Adrenal gland (tissue), 12 donors: ENCODE measurements around the gene DUSP8. TPM values are rescaled to one million over a fixed set of nuclear protein-coding genes. Genes with fewer than 3 reads are reported as not detected.

Source experiments
- DNase-seq, 7 donors: peaks; one replicate each; pipeline ENCODE4 v3.0.0-alpha.2; 2019 to 2020
- H3K27ac ChIP-seq, 5 donors: fragments of 200-600 bp; sonication (generic) in 4 of 5; 1 replicate in 3 of 5; 2 replicates in 2 of 5; pipeline versions ENCODE4 v1.5.1 to v1.8.0; 2016 to 2020; ENCODE audit warnings: mild to moderate bottlenecking in 1 of 5
- H3K27me3 ChIP-seq: fragments of 200-600 bp; 2 replicates; pipeline ENCODE4 v1.8.0; 2021
- H3K36me3 ChIP-seq, 2 donors: fragments of 200-600 bp; replicated peaks in 1 of 2; 1 replicate in 1 of 2; 2 replicates in 1 of 2; pipeline versions ENCODE4 v1.5.1 to v1.8.0; 2018 to 2022
- H3K4me1 ChIP-seq, 2 donors: fragments of 200-600 bp; replicated peaks in 1 of 2; 1 replicate in 1 of 2; 2 replicates in 1 of 2; pipeline versions ENCODE4 v1.5.1 to v1.8.0; 2018 to 2021
- H3K4me3 ChIP-seq, 4 donors: fragments of 200-600 bp; sonication (generic) in 3 of 4; one replicate each; pipeline ENCODE4 v1.5.1; 2016 to 2018
- H3K9me3 ChIP-seq, 3 donors: fragments of 200-600 bp; sonication (generic) in 1 of 3; replicated peaks in 1 of 3; 1 replicate in 2 of 3; 2 replicates in 1 of 3; pipeline versions ENCODE4 v1.5.1 to v1.8.0; 2016 to 2021
- POLR2A ChIP-seq, 2 donors: fragments of 450-650 bp; IDR thresholded peaks; one replicate each; pipeline ENCODE4 v1.6.1; 2017; ENCODE audit warnings: antibody characterized with exemption in 2 of 2, mild to moderate bottlenecking in 2 of 2, moderate library complexity in 1 of 2
- WGBS, 4 donors: extraction: QIAGEN DNeasy Blood & Tissue Kit in 2 of 4; methylation state at CpG; one replicate each; pipeline versions ENCODE4 v1.1.5 to v1.1.7; 2013 to 2017; 5-methylcytosine and 5-hydroxymethylcytosine counted together
- intact Hi-C, 2 donors: fragments of 100-400 bp; cut with DNase I; formaldehyde crosslinking; loops; one replicate each; pipeline versions ENCODE4 v1.14.1 to v1.15.0; 2022 to 2023
- polyA plus RNA-seq, 3 donors: library from polyadenylated mRNA; stranded (reverse); fragments of 200-250 nt in 2 of 3; fragments of 350-450 nt in 1 of 3; fragmentation: Illumina TruSeq in 1 of 3; extraction: RNeasy Lipid Tissue Mini Kit (QIAGEN cat#74804) in 1 of 3; gene quantifications; one replicate each; pipeline ENCODE4 v1.2.3, GENCODE V29; 2013 to 2014
- total RNA-seq, 9 donors: library from RNA; depleted of rRNA in 4 of 9; stranded (reverse); fragments of >200 nt in 4 of 9; fragments of 120-200 nt in 1 of 9; fragmentation: NEBNext Ultra II Directional in 1 of 9; extraction: Animal tissue kit (Norgen Biotek cat#: 25700) in 1 of 9; gene quantifications; one replicate each; pipeline versions ENCODE4 v1.1.0 to v1.2.4, GENCODE V29; 2013 to 2023
- TF ChIP-seq, protein P1 (sequence below), 6 experiments: fragments of 450-650 bp in 4 of 6; fragments of 200-600 bp in 2 of 6; sonication (generic) in 1 of 6; IDR thresholded peaks; 1 replicate in 5 of 6; 2 replicates in 1 of 6; pipeline versions ENCODE4 v1.5.1 to v1.8.0; 2016 to 2021; ENCODE audit warnings: antibody characterized with exemption in 6 of 6, mild to moderate bottlenecking in 2 of 6, moderate library complexity in 1 of 6
- donor health status: healthy with polysubstance abuse.
- donor health status: Bipolar disorder and iron deficiency.
- donor health status: DM: yes; HTN: yes; CAD: no.
- donor health status: DM: no; HTN: no; CAD: no.
- donor health status: DM: no; HTN: no; CAD: no.
- donor health status: DM: yes; HTN: yes; CAD: no.

The DUSP8 gene
- total and polyA plus RNA-seq, 12 donors = 0.22 to 6.3 (median 2.0) TPM

DNA sequence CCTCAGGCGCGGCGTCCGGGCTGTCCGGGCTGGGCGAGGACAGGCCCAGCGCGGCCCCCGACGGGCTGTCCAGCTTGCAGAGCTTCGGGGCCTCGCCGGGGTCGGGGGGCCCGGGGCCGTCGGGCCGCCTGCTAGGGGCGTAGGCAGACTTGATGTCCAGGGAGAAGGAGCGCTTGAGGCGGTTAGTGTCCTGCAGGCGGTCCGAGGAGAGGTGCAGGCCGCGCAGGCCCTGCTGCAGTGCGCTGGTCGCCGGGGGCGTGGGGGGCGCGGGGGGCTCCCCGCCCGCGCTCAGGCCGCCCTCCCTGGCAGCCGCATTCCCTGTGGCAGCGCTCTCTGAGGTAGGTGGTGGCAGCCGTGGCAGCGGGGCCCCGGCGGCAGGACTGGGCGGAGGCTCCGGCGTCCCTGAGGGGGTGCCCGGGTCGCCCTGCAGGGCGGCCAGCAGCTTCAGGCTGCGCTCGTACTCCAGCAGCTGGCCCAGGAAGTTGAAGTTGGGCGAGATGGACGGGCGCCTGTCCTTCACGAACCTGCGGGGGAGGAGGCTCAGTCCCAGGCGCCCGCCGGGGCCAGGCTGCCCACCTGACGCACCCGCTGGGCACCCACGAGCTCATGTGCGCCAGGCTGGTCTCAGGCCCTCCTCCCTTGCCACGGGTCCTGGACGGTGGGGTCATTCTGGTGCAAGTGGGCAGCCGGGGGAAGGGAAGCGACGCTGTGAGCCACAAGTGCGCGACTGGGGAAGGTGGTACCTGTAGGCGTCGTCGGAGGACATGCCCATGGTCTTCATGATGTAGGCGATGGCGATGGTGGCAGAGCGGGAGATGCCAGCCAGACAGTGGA lies 14.8 kb downstream of the DUSP8 start:
- Histone ChIP-seq H3K4me3 (no peak overlapping the region), H3K36me3 (no peaks in the 10 kb centered on the region), H3K27me3 (no peaks in the 10 kb centered on the region), H3K4me1 (peaks cover 16 to 19% of the 10 kb centered on the region in 2 donors), H3K27ac (peak overlapping the region in 2 of 5 donors; percentile 86 to 93), H3K9me3 (no peaks in the 10 kb centered on the region)
- intact Hi-C loops = no loop called here
- no peak for DNase-seq
- 81 to 91% (median 84%) methylated on average over 31 to 74 of the region's 74 CpGs for WGBS, 4 donors
- no peak for TF ChIP-seq POLR2A (IDR thresholded peaks at IDR 0.05)
- TF ChIP-seq, protein P1, sequence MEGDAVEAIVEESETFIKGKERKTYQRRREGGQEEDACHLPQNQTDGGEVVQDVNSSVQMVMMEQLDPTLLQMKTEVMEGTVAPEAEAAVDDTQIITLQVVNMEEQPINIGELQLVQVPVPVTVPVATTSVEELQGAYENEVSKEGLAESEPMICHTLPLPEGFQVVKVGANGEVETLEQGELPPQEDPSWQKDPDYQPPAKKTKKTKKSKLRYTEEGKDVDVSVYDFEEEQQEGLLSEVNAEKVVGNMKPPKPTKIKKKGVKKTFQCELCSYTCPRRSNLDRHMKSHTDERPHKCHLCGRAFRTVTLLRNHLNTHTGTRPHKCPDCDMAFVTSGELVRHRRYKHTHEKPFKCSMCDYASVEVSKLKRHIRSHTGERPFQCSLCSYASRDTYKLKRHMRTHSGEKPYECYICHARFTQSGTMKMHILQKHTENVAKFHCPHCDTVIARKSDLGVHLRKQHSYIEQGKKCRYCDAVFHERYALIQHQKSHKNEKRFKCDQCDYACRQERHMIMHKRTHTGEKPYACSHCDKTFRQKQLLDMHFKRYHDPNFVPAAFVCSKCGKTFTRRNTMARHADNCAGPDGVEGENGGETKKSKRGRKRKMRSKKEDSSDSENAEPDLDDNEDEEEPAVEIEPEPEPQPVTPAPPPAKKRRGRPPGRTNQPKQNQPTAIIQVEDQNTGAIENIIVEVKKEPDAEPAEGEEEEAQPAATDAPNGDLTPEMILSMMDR (IDR thresholded peaks at IDR 0.05) = no peak

DNA sequence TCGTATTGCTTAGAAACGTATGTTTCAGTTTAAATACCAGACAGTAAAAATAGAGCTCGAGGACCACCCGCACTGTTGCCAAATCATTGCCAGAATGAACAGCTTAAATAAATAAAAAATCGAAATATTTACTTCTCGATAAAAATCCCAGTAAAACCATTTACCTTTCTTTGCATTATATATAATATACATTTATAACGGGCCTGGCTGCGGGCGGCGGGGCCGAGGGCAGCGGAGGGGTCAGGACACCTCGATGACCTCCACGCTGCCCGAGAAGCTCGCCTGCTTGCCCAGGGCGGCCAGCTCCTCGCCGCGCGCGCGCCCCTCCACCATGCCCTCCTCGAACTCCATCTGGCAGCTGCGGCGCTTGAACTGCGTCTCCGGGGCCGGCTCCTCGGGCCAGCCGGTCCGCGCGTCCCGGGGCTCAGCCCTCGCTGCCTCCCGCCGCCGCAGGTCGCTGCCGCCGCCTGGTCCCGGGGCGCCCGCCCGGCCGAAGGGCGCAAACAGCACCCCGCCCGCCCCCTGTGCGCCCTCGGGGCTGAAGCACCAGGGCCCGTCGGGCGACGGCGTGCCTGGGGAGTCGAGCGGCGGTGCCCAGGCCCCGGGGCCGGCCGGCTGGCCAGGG lies 15.7 kb downstream of the DUSP8 start:
- Histone ChIP-seq H3K4me1 (peaks cover 16 to 19% of the 10 kb centered on the region in 2 donors), H3K36me3 (no peaks in the 10 kb centered on the region), H3K4me3 (no peak overlapping the region), H3K27me3 (no peaks in the 10 kb centered on the region), H3K9me3 (no peaks in the 10 kb centered on the region), H3K27ac (no peak overlapping the region)
- no peak for DNase-seq
- no peak for TF ChIP-seq POLR2A (IDR thresholded peaks at IDR 0.05)
- TF ChIP-seq, protein P1 (IDR thresholded peaks at IDR 0.05) = no peak
- intact Hi-C loops = no loop called here
- 59 to 77% (median 65%) methylated on average over 17 to 63 of the region's 63 CpGs for WGBS, 4 donors

DNA sequence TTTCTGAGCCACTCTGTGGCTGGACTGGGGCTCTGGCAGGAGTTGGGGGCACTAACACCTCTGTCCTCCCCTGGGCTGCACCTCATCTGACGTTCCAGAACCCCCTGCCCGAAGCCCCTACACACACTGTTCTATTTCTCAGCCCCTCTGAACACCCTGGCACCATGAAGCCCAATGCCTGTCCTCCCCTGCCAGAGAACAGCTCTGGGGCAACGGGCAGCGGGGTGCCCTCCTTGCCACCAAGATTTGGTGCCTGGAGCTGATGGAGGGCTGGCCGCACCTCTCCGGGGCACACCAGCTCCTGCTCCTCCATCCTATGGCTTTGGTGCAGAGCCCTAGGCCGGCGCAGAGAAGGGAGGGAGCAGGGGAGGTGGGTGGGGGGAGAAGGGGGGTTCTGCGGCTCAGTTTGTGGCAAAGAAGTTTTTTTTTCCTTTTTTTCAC lies 16.3 kb downstream of the DUSP8 start:
- Histone ChIP-seq H3K4me1 (peaks cover 16 to 19% of the 10 kb centered on the region in 2 donors), H3K9me3 (no peaks in the 10 kb centered on the region), H3K4me3 (no peak overlapping the region), H3K27me3 (no peaks in the 10 kb centered on the region), H3K36me3 (no peaks in the 10 kb centered on the region), H3K27ac (no peak overlapping the region)
- DNase-seq = no peak
- intact Hi-C loops = no loop called here
- no peak for TF ChIP-seq POLR2A (IDR thresholded peaks at IDR 0.05)
- TF ChIP-seq, protein P1 (IDR thresholded peaks at IDR 0.05) = no peak
- 80 to 91% (median 84%) methylated on average over 7 to 9 of the region's 9 CpGs for WGBS, 4 donors

DNA sequence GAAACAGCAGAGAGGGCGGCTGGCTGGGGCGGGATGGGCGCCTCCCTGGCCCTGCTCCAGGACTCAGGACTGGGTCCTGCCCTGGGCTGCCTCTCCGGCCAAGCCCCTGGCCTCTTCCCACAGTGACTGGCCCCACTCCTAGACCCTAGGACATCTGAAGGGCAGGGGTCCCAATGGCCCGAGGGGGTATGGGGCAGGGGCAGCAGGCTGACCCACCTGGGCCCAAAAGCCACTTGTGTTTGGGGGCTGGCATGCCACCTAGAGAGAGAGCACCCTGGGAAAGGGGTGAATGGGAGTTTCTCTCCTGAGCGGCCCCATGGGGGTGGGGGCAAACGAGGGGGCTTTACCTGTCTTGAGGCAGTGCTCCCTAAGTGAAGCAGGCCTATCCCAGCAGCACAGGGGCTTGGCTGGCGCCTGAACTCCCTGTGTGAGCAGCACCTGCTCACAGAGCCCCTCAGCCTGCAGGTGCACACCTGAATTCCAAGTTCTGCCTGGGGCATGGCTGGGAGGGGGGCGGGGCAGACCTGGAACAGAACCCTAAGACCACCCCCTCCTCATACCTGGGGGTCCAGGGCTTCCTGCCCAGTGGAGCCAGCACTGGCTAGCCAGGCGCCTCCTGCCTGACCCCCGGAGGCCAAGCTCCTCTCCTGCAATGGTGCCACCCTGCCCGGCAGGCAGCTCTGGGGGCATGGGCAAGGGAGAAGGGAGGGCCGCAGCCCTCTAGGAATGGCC lies 16.9 kb downstream of the DUSP8 start:
- DNase-seq = no peak
- no peaks in the 10 kb centered on the region for H3K36me3 ChIP-seq
- WGBS, 4 donors = 79 to 91% (median 85%) methylated on average over 3 to 13 of the region's 13 CpGs
- no peaks in the 10 kb centered on the region for H3K27me3 ChIP-seq
- intact Hi-C loops = no loop called here
- no peak overlapping the region for H3K27ac ChIP-seq
- TF ChIP-seq, protein P1 (IDR thresholded peaks at IDR 0.05) = no peak
- no peak for TF ChIP-seq POLR2A (IDR thresholded peaks at IDR 0.05)
- H3K4me1 ChIP-seq = peaks cover 16 to 19% of the 10 kb centered on the region in 2 donors
- no peak overlapping the region for H3K4me3 ChIP-seq
- no peaks in the 10 kb centered on the region for H3K9me3 ChIP-seq
